GM15510 (cell line): ENCODE results near the gene ICA1.

Experiments used
- POLR2A ChIP-seq: IDR thresholded peaks from 3 replicates; pipeline ENCODE4 v1.6.1; 2011; ENCODE audit warnings: borderline replicate concordance; ENCODE audit not compliant: insufficient read length; ENCODE audit errors: extremely low read depth

The ICA1 gene

DNA sequence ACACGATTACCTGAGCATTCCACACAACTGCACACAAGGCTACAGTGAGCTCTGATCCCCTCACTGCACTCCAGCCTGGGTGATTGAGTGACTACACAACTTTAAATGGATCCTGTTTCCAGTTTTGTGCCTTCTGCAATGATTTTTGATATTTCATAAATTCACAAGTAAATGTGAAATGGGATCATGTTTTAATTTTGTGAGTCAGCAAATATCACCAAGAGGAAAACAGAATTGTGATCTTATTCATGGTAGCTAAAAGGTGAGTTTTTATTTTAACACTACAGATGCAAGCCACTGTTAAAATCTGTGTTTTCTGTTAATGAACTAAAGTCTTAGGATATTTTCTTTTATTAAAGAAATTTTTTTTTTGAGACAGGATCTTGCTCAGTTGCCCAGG lies 11.4 kb downstream of the ICA1 start:
- TF ChIP-seq POLR2A, result no peak

DNA sequence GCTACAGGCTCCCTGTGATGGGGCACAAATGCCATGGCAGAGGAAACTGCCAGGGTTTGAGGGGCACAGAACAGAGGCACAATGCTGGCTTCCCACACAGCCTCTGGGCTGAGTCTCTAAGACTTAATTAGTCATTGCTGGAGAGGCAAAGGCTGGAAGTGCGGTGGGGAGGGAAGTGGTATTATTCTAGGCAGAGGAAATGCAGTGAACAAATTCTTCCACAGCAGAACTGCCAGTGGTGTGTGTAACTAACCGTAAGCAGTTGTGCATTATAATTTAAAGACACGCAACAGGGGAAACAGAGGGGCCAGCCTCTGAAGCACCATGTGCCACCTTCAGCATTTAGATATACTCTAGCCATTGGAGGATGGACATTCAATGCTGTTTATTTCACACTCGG lies 12.8 kb downstream of the ICA1 start:
- no peak for TF ChIP-seq POLR2A

GRCh38 chr7:8246020-8246419 lies 15.9 kb downstream of the ICA1 start:
- TF ChIP-seq POLR2A, result no peak

DNA sequence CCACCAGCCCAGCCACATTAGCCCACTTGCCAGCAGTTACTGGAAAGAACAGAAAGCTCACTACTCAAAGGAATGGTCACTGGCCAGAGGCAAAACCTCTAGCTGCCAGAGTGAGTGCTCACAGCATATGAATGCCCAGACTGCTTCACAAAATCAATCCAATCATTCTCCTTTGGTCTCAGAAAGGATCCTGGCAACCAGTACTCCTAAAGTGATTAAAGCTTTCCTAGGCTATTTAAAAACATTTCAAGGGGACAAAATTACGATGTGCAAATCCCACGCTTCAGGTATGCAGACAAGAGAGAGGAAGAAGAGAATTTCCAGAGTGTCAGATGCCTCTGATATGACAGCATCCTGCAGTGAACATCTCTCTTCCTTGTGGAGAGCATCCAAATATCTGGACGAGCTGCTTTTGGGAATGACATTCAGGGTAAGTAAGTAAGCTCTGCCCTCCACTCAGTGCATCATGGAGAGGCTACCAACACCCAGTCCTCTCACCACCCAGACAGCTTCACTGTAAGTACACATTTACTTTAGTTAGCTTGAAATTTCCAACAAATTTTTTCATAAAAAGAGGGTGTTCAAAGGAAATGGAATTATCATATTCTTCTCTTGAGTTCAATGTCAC lies 25.1 kb downstream of the ICA1 start:
- TF ChIP-seq POLR2A, result no peak

- TF ChIP-seq POLR2A, result no peak
Measured at GRCh38 chr7:8232999-8233847, 28.7 kb downstream of the ICA1 start.

DNA sequence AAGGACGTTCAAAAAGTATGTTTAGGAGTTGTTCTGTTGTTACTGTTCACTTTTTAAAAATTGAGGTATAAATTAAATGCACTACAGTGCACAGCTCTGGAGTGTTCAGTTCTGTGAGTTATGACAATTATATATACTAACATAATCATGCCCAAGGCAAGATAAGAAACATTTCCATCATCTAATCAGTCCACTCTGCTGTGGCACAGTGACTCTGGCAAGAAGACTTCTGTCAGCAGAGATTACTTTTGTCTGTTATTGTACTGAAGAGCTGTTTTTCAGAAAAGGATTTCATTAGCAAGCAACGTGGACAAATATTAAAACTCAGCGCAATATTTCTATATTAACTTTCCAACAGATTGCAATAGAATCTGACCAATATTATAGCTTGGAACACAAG lies 32.0 kb downstream of the ICA1 start:
- TF ChIP-seq POLR2A, result no peak

DNA sequence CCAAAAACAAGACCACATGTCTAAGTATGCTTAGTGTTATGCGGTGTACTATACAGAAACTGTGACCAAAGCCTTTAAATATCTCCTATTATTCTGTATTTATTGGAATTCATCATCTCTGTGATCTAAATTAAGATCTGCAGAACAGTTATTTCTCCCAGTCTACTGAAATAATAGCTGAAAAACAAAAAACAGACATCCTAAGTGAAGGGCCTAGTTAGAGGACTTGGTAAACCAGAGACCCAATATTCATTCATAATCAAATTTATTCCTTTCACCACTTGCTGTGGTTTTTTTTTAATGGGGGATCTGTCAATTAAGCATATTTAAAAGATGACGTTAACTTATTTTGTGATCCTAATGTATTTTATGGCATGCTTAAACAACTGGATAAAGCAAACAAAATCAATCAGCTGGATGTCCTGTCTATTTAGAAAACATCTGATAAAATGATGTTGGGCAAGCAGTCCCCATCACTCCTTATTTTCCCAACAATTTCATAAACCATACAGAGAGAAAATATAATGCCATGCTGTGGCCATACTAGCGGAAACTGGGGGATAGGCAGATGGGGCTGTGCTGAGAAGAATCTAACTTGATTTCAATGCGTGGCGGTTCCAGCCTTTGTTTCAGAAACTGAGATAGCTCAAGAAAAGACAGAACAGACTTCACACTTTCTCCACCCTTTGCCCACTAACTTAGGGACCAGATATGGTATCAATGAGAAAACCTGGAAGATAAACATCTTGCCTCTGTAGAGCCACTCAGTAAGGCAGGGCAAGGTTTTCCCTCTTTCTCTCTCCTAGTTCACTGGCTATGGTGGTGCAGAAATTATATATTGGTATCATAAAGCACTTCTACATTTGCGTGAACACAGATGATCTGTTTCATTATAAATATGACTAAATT lies 32.9 kb downstream of the ICA1 start:
- no peak for TF ChIP-seq POLR2A

DNA sequence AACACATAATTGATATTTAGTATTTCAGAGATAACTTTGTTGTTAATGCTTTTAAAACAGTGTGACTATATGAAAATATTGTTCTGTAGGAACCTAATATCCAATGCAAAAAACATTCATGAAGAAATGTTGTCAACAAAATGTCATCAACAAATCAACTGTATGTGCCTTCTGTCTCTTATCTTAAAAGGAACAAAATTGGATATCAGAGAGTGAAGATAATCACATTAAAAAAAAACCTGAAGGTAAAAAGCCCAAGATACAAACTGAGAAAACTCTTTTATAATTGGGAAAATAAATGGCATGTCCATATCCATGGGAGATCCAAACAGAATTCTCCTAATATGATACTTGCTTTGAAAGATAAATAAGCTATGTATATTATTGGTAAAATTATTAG lies 33.9 kb downstream of the ICA1 start:
- no peak for TF ChIP-seq POLR2A

DNA sequence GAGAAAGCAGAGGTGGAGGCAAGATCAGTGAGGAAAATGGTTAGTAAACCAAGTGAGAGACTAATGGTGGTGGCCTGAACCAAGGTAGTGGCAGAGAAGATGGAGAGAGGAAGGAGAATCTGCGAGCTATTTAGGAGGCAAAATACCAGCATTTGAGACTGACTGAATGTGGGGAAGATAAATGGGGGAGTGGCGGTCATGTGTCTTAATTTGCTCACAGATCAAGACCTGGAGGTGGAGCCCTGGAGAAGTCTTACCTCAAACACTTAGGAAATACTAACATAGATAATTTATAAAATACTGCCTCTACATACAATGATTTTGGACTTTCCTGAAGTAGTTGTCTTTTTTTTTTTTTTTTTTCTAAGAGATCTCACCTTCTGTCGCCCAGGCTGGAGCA lies 34.7 kb downstream of the ICA1 start:
- TF ChIP-seq POLR2A, result no peak

DNA sequence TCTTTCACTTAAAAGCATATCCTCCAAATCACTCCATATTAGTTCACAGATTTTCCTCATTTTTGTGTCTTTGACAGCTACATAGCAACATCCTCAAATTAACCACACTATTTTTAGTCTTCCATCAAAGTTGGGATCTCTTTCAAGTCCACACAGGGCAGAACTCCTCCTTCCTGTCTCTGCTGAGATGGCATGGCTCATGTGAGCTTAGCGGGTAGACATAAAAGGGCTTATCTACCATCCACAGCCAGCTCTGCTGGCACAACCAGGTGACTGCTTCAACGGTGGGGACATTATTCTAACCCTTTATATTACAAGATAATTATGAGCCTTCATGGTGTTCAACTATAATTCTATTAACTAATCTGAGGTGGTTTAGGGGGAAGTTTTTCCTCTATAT lies 35.5 kb downstream of the ICA1 start:
- TF ChIP-seq POLR2A, result no peak

DNA sequence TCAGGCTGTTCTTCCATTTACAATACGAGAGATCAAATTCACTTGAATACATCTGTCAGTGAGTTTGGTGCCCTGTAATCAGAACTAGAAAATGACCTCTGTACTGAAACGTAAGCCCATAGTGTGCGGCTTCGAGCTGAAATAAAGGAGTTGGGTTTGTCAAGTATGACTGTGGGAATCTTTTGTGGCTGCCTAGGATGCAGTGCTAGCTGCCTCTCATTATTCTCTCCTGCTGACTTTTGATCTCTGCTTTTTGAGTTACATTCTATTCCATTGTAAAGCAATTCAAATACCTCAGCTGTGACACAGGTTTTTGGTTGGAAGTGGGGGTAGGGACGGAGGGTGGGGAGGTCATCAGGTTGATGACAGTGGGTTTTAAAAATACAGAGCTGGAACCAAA lies 40.4 kb downstream of the ICA1 start:
- TF ChIP-seq POLR2A, result no peak

DNA sequence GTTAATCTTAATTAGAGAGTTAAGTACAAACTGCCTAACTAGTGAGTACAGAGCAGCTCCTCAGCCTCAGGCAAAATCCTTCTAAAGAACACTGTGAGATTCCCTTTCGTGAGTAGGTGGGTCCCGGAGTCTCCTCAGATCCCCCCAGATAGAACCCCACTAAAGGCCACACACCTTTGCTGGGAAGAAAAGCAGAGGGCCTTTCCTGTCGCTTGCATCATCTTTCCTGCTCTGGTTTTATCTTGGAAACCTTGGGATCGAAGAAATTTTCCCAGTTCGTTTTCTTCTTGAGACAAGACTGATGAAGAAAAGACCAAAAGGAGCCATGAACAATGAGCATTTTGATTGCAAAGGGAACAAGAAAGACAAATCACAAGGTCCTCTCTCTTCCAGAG lies 40.9 kb downstream of the ICA1 start:
- TF ChIP-seq POLR2A, result no peak

GRCh38 chr7:8220376-8221100 lies 41.4 kb downstream of the ICA1 start:
- TF ChIP-seq POLR2A, result no peak

GRCh38 chr7:8217200-8218068 lies 44.5 kb downstream of the ICA1 start:
- TF ChIP-seq POLR2A, result no peak
